GM19455 (cell line): Measurements from ENCODE around the gene TECTA.
A peak's percentile ranks its signal among the peaks of the same experiment; 100 is the strongest.
"Not testable (repeated sequence)": the region's sequence is repeated elsewhere in the genome, so short reads cannot be mapped to it uniquely, and the experiment has no call there.

ENCODE experiments used
- ATAC-seq: cut with Tn5 transposase; IDR thresholded peaks from one replicate; pipeline ENCODE4 v1.9.1; 2021; ENCODE audit not compliant: unreplicated experiment

TECTA gene

DNA sequence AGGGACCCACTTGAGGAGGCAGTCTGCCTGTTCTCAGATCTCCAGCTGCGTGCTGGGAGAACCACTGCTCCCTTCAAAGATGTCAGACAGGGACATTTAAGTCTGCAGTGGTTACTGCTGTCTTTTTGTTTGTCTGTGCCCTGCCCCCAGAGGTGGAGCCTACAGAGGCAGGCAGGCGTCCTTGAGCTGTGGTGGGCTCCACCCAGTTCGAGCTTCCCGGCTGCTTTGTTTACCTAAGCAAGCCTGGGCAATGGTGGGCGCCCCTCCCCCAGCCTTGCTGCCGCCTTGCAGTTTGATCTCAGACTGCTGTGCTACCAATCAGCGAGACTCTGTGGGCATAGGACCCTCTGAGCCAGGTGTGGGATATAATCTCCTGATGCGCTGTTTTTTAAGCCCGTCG lies 76.6 kb downstream of the TECTA start:
- ATAC-seq = not testable (repeated sequence)

- ATAC-seq = no peak
Observed at GRCh38 chr11:121179306-121179705, 78.3 kb downstream of the TECTA start.

DNA sequence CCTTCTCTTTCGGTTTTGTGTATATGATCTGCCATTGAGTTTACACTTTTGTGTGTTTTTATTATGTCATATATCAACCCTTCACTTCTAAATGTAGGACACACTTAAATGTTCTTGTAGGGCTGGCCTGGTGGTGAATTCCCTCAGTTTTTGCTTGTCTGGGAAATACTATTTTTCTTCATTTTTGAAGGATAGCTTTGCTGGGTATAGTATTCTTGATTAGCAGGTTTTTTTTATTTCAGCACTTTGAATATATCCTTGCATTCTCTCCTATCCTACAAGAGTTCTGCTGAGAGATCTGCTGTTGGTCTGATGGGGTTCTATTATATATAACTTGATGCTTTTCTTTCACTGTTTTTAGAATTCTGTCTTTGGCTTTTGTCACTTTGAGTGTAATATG lies 79.1 kb downstream of the TECTA start:
- no peak for ATAC-seq

DNA sequence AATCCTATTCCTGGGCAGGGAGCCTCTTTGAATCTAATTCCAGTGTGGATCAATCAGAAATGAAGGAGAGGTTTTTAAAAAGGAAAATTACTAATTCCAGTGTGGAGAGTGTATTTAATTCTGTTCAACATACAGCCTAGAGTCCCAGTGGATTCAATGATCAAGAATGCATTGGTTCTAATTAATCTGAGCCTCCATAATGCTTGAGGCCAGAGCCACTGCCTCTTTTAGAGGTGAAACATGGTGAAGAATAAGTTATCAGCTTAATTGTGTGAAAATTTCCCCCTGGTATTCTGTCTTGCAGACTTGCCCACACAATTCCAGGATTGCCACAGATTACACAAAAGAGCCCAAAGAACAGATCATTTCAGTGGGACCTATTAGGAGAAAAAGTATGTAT lies 87.7 kb downstream of the TECTA start:
- ATAC-seq = no peak

GRCh38 chr11:121191818-121192217 lies 90.8 kb downstream of the TECTA start:
- no peak for ATAC-seq

GRCh38 chr11:121194731-121195596 lies 93.9 kb downstream of the TECTA start:
- peak; percentile 80 for ATAC-seq

DNA sequence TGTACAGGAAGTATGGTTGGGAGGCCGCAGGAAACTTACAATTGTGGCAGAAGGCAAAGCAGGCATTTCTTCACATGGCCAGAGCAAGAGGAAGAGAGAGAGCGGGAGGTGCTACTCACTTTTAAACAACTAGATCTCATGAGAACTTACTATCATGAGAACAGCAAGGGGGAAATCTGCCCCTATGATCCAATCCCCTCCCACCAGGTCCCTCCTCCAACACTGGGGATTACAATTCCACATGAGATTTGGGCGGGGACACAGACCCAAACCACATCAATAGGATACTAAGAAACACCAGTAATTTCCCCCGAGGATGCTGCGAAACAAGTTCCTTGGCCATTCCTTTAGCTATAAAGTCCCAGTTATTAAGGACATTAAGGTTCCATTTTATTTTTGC lies 97.4 kb downstream of the TECTA start:
- ATAC-seq = no peak

DNA sequence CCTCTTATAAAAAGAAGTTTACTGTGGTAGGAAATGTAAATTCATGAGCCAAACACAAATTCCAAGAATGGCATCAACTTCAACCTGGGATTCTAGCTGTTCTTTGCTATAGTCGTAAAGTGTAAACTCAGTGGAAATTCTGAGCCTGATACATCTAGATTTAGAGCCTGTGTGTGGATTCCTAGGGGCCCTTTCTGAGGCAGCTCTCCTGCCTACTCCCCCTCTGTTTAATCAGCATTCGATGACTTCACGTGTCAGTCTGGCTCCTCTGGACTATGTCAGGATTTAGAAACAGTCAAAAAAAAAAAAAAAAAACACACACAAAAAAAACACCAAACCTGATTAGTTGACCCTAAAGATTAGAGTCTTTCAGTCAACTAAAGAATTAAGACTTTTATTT lies 98.5 kb downstream of the TECTA start:
- no peak for ATAC-seq

GRCh38 chr11:121206810-121207209 lies 105.8 kb downstream of the TECTA start:
- ATAC-seq = no peak

DNA sequence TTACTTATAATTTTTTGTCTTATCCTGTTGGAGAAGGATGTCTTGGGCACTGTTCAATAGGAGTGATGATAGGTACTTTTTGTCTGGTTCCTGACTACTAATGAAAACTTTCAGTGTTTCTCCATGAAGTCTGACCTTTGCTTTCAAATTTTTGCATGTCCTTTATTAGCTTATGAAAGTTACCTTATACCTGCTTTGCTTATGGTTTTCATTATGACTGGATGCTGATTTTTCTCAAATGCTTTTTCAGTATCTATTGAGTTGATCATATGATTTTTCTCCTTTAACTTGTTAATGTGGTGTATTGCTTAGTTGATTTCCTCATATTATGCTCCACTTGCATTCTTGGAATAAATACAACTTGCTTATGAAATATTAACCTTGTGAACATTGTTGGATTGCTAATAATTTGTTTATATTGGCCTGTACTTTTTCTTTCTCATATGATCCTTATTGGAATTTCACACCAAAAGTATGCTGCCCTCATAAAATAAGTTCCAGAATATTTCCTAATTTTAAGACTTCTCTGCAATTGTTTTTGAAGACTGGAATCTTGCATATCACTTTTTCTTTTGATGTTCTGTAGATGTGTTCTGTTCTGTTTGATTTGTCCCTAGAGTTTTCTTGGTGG lies 106.6 kb downstream of the TECTA start:
- ATAC-seq = no peak

DNA sequence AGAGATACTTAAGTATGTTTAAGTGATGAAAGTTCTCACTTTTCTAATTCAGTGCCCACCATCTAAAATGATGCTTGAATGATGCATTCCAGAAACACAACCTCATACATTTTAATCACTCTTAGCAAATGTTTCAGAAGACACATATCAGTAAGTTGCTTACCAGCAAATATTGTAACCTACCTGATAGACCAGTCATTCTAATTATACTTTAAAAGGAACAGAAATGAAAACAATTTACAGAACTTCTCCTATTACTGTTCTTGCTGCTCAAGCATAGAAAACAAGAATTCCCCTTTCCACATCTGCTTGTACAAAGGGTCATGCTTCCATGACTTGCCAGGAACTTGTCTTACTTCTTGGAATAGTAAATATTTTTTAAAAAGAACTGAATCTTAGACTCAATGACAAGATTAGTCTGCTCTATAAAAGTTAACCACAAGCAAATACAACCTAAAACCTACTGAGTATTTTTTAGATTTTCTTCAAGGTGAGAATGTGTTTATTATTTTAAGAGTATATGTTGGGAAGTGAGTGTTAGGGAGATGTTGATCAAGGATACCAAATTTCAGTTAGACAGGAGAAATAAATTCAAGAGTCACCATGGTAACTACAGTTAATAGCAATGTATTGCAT lies 109.5 kb downstream of the TECTA start:
- no peak for ATAC-seq

GRCh38 chr11:121211626-121212025 lies 110.6 kb downstream of the TECTA start:
- no peak for ATAC-seq

GRCh38 chr11:121212536-121213361 lies 111.7 kb downstream of the TECTA start:
- ATAC-seq = no peak

DNA sequence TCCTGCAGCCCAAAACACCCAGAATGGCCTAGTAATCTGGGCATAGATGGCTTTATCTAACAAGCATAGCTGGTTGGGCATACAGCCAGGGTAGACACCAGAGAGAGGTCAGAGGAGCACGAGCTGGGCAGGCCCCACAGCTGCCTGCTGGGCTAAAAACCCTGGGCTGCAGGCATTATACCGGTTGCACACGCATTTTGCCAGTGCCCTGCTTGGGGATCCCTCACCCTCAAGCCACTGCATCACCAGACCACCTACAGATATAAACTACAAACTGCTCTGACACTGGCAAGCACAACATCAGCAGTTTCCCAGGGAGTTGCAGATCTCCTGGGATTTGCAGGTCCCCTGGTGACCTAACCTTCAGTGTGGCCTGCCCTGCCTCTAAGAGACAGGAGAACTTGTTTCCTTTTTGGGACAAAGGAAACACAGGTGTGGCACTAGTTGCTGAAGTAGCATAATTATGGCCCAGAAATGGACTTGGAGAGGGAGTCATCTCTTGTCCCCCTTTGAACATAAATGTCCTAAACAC lies 112.4 kb downstream of the TECTA start:
- no peak for ATAC-seq

GRCh38 chr11:121214861-121215260 lies 113.8 kb downstream of the TECTA start:
- ATAC-seq = no peak

DNA sequence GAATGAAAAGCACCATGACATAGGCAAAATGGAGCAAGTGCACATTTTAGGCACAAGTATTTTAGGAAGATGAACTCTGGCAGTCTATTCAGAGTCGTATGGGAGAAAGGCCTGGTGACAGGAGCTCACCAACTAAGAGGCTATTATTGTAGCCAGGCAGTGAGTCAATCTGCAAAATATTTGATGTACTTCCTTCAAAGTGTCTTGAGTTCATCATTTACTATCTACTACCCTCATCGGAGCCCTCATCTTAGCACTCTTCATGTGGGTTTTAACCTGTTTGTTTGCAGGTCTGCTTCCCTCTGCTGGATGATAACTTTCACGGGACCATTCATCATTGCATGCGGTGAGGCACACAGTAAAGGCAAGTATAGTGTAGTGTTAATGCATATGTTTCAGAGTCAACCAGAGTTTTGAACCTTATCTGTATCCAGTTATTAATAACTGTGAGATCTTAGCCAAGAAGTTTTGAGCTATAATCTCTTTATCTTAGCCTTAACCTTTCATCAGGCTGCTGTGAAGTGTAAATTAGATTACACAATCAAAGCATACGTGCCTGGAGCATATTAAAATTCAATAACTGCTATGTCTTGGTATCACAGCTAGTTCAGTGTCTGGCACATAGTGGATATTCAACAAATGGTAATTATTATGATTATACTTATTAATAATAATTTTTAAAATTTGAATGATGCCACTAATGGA lies 120.6 kb downstream of the TECTA start:
- ATAC-seq = no peak

DNA sequence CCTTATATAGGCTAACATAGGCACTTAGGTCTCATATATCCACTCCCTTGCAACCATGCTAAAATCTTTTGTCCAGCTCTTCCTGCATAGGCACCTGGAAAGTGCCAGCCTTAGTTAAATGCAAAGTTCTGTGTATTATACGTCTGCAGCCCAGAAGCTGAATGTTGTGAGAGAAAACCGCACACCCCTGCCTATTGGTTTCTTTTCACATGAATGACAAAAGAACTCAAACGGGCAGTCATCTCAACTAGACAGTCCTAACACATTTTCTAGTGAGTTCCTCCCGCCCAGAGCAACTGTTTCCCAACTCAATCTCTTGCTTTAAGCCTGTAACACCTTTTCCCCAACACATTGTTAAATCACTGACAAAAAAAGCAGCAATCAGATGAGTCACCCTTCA lies 122.1 kb downstream of the TECTA start:
- no peak for ATAC-seq

DNA sequence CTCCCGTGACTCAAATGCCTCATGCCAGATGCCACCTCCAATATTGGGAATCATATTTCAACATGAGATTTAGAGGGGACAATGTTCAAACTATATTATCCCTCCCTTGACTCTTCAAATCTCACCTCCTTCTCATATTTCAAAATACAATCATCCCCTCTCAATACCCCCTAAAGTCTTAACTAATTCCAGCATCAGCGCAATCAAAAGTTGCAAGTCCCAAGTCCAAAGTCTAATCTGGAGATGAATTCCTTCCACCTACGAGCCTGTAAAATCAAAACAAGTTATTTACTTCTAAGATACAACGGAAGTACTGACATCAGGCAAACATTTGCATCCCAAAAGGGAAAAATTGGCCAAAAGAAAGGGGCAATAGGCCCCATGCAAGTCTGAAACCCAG lies 124.3 kb downstream of the TECTA start:
- no peak for ATAC-seq

DNA sequence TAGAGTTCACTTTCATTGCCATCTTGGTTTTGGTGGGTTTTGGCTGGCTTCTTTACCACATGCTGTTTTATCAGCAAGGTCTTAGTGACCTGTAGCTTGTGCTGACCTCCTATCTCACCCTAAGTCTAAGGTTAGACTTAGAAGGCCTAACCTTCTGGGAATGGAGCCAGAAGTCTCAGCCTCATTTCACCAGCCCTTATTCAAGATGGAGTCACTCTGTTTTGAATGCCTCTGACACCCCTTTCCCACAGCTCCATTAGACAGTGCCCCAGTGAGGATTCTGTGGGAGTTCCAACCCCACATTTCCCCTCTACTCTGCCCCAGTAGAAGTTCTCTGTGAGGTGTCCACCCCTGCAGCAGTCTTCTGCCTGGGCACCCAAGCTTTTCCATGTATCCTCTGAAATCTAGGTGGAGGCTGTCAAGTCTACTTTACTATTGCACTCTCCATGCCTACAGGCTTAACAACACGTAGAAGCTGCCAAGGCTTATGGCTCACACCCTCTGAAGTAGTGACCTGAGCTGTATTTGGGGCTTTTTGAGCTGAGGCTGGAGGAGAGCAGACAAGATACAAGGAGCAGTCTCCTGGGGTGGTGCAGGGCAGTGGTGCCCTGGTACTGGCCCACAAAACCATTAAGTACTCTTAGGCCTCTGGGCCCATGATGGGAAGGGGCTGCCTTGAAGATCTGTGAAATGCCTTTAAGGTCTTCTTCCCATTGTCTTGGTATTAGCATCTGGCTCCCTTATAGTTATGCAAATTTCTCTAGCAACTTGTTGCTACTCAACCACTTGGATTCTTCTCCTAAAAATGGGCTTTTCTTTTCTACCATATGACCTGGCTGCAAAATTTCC lies 125.6 kb downstream of the TECTA start:
- ATAC-seq = no peak
